Measurements from ENCODE around the gene EXOC6. TPM values are rescaled to one million over a fixed set of nuclear protein-coding genes. Genes with fewer than 3 reads are reported as not detected.

EXOC6 gene
- total RNA-seq, 1 donor from 2014 or later, result 25.6 TPM

DNA sequence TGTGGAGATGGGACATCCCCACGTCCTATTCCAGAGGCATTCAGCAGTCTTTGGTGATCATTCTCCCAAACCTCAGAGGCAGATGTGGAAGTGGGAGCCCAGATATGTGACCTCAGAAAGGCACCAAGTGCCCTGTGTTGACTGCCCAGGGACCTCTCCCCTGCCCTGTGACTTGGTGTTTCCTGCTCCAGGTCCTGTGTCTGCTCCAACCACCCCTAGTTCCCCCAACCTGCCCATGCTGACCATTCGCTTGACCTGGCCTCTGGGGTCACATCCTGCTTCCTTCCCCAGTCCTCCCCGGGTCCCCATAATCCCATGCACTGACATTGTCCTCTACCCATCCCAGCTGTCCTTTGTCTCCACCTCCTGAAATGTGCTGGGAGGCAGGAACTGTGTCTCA is 233.0 kb downstream of the EXOC6 start:
- DNase-seq (ENCODE audit: low spot score), result no peak
- Histone ChIP-seq H3K79me2 (ENCODE audit: low read depth) (peaks cover 10% of the 10 kb centered on the region), H3K9ac (no peak overlapping the region), H3K4me3 (no peak overlapping the region), H4K20me1 (ENCODE audit: low read depth) (no peaks in the 10 kb centered on the region), H3F3A (ENCODE audit: low read depth) (peaks cover 11% of the 10 kb centered on the region), H3K9me3 (ENCODE audit: low read depth) (no peaks in the 10 kb centered on the region), H3K4me1 (peaks cover 4% of the 10 kb centered on the region), H3K27ac (no peak overlapping the region), H3K36me3 (no peaks in the 10 kb centered on the region), H3K27me3 (peaks cover 7% of the 10 kb centered on the region), H2AFZ (replicated peaks) (no peak overlapping the region), H3K4me2 (no peak overlapping the region)
- H3K36me3 Mint-ChIP-seq, result no peaks in the 10 kb centered on the region
- no peak overlapping the region for H3K27ac Mint-ChIP-seq
- no peaks in the 10 kb centered on the region for H3K9me3 Mint-ChIP-seq
- no peak overlapping the region for H3K4me3 Mint-ChIP-seq
- TF ChIP-seq, protein P1, sequence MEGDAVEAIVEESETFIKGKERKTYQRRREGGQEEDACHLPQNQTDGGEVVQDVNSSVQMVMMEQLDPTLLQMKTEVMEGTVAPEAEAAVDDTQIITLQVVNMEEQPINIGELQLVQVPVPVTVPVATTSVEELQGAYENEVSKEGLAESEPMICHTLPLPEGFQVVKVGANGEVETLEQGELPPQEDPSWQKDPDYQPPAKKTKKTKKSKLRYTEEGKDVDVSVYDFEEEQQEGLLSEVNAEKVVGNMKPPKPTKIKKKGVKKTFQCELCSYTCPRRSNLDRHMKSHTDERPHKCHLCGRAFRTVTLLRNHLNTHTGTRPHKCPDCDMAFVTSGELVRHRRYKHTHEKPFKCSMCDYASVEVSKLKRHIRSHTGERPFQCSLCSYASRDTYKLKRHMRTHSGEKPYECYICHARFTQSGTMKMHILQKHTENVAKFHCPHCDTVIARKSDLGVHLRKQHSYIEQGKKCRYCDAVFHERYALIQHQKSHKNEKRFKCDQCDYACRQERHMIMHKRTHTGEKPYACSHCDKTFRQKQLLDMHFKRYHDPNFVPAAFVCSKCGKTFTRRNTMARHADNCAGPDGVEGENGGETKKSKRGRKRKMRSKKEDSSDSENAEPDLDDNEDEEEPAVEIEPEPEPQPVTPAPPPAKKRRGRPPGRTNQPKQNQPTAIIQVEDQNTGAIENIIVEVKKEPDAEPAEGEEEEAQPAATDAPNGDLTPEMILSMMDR (IDR thresholded peaks at IDR 0.05), result no peak
- TF ChIP-seq EZH2 (IDR thresholded peaks at IDR 0.05), result no peak
- TF ChIP-seq EZH2phosphoT487 (IDR thresholded peaks at IDR 0.05), result no peak
- peaks cover 11% of the 10 kb centered on the region for H3K27me3 Mint-ChIP-seq (ENCODE audit: insufficient read depth, low read depth)
- peaks cover 8% of the 10 kb centered on the region for H3K4me1 Mint-ChIP-seq

DNA sequence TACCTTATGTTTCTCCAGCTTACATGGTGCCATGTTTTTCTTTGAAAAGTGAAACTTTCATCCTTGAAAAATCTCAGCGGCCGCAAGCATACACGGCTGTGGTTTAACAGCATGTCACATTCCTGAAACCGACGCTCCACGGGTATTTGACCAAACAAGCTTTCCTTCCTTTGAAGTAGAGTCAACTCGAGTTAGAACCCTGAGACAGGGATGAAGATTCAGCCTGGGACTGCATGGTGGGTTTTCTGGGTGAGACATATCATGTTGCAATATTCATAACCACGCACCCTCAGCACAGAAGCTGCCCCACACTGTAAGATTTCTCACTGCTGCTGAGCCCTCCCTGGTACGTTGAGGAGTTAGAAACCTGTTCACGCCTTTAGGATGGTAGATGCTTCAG is 233.5 kb downstream of the EXOC6 start:
- peaks cover 8% of the 10 kb centered on the region for H3K4me1 Mint-ChIP-seq
- H3K27me3 ChIP-seq, result peaks cover 2% of the 10 kb centered on the region
- H3K9me3 ChIP-seq (ENCODE audit: low read depth), result no peaks in the 10 kb centered on the region
- H3K4me1 ChIP-seq, result peaks cover under 1% of the 10 kb centered on the region
- H3K9me3 Mint-ChIP-seq, result no peaks in the 10 kb centered on the region
- H3K4me3 ChIP-seq, result no peak overlapping the region
- peaks cover 5% of the 10 kb centered on the region for H3K79me2 ChIP-seq (ENCODE audit: low read depth)
- no peak for TF ChIP-seq EZH2 (IDR thresholded peaks at IDR 0.05)
- TF ChIP-seq, protein P1 (IDR thresholded peaks at IDR 0.05), result no peak
- no peak for TF ChIP-seq EZH2phosphoT487 (IDR thresholded peaks at IDR 0.05)
- no peak overlapping the region for H3K4me3 Mint-ChIP-seq
- no peak overlapping the region for H3K27ac ChIP-seq
- DNase-seq (ENCODE audit: low spot score), result no peak
- H3K36me3 Mint-ChIP-seq, result no peaks in the 10 kb centered on the region
- H3K36me3 ChIP-seq, result no peaks in the 10 kb centered on the region
- no peak overlapping the region for H3K27ac Mint-ChIP-seq
- H3K9ac ChIP-seq, result no peak overlapping the region
- peaks cover 11% of the 10 kb centered on the region for H3F3A ChIP-seq (ENCODE audit: low read depth)
- no peaks in the 10 kb centered on the region for H4K20me1 ChIP-seq (ENCODE audit: low read depth)
- H3K4me2 ChIP-seq, result no peak overlapping the region
- peaks cover 7% of the 10 kb centered on the region for H3K27me3 Mint-ChIP-seq (ENCODE audit: insufficient read depth, low read depth)
- H2AFZ ChIP-seq (replicated peaks), result no peak overlapping the region

DNA sequence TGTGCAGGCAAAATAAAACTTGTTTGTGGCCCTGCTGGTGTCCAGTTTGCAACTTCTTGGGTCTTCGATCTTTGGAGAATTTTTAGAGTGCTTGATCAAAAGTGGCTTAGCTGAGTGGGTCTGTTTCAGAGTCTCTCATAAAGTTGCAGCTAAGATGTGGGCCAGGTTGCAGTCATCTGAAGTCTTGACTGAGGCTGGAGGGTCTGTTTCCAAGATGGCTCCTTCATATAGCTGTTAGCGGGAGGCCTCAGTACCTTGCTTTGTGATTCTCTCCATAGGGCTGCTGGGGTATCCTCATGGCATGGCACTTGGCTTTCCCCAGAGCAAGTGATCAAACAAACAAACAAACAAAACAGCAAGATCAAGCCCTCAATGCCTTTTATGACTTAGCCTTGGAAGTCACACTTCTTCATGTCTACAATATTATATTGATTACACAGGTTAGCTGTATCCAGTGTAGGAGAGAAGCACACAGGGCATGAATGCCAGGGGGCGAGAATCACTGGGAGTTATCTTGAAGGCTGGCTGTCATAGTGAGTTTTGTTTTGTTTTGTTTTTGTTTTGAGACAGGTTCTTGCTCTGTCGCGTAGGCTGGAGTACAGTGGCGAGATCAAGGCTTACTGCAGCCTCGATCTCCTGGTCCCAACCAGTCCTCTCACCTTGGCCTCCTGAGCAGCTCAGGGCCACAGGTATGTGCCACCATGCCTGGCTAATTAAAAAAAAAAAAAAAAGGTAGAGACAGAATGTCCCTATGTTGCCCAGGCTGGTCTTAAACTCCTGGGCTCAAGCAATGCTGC is 235.6 kb downstream of the EXOC6 start:
- Histone ChIP-seq H3K4me1 (no peaks in the 10 kb centered on the region), H3K9me3 (ENCODE audit: low read depth) (no peaks in the 10 kb centered on the region), H3K9ac (no peak overlapping the region), H3K79me2 (ENCODE audit: low read depth) (no peaks in the 10 kb centered on the region), H3K4me2 (no peak overlapping the region), H4K20me1 (ENCODE audit: low read depth) (no peaks in the 10 kb centered on the region), H3K36me3 (no peaks in the 10 kb centered on the region), H2AFZ (replicated peaks) (no peak overlapping the region), H3F3A (ENCODE audit: low read depth) (no peaks in the 10 kb centered on the region), H3K27ac (no peak overlapping the region), H3K27me3 (no peaks in the 10 kb centered on the region), H3K4me3 (no peak overlapping the region)
- Mint-ChIP-seq H3K9me3 (no peaks in the 10 kb centered on the region), H3K4me1 (peaks cover 8% of the 10 kb centered on the region), H3K27me3 (ENCODE audit: insufficient read depth, low read depth) (peaks cover 6% of the 10 kb centered on the region), H3K4me3 (no peak overlapping the region), H3K36me3 (no peaks in the 10 kb centered on the region), H3K27ac (no peak overlapping the region)
- DNase-seq (ENCODE audit: low spot score), result no peak
- TF ChIP-seq, protein P1 (IDR thresholded peaks at IDR 0.05), result no peak
- no peak for TF ChIP-seq EZH2 (IDR thresholded peaks at IDR 0.05)
- no peak for TF ChIP-seq EZH2phosphoT487 (IDR thresholded peaks at IDR 0.05)
